ENCODE results near the gene IFNA21.
"Not testable (repeated sequence)": the region's sequence is repeated elsewhere in the genome, so short reads cannot be mapped to it uniquely, and the experiment has no call there.

The IFNA21 gene

GRCh38 chr9:21141427-21141882, 25.0 kb downstream of the IFNA21 start, which contains the start of gene IFNW1:
Gene IFNW1, minus strand, starts transcription at chr9:21141832. Its CDS starts 262 bp downstream, at chr9:21141570.
- DNase-seq = no peak

- DNase-seq = no peak
Measured at GRCh38 chr9:21137020-21137419, 29.4 kb downstream of the IFNA21 start.

GRCh38 chr9:21135736-21136135, 30.7 kb downstream of the IFNA21 start:
- DNase-seq = no peak

DNA sequence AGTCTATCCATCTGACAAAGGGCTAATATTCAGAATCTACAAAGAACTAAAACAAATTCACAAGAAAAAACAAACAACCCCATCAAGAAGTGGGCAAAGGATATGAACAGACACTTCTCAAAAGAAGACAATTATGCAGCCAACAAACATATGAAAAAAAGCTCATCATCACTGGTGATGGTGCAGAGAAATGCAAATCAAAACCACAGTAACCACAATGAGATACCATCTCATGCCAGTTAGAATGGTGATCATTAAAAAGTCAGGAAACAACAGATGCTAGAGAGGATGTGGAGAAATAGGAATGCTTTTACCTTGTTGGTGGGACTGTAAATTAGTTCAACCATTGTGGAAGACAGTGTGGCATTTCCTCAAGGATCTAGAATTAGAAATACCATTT, 38.3 kb downstream of the IFNA21 start:
- DNase-seq = not testable (repeated sequence)

GRCh38 chr9:21121595-21122251, 44.7 kb downstream of the IFNA21 start:
- DNase-seq = no peak

DNA sequence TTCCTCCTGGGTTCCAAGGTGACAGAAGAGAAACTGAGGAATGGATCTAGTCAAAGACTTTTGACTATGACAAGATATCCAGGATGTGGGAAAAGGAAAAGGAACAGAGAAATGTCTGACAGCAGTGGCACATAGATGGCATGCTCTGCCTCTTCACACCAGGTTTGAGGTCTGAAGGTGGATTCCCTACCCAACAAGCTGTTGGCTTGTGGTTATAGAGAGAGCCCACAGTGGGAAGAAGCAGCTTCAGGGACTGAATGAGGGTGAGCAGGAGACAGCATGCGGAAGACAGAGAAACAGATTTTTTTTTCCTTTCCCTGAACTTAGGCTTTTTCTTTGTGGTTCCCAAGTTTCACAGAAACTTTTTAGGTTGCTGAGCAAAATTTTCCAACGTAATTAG, 45.4 kb downstream of the IFNA21 start:
- no peak for DNase-seq

- DNase-seq = peak; percentile 67 to 93
Measured at GRCh38 chr9:21119093-21119770, 47.2 kb downstream of the IFNA21 start.
